ENCODE results near the gene MYO1E. TPM values are rescaled to one million over a fixed set of nuclear protein-coding genes. Genes with fewer than 3 reads are reported as not detected.
A peak's percentile ranks its signal among the peaks of the same experiment; 100 is the strongest.
"Not testable (repeated sequence)": the region's sequence is repeated elsewhere in the genome, so short reads cannot be mapped to it uniquely, and the experiment has no call there.

Gene MYO1E
- total RNA-seq, 1 donor from 2014 or later: 45.1 TPM

DNA sequence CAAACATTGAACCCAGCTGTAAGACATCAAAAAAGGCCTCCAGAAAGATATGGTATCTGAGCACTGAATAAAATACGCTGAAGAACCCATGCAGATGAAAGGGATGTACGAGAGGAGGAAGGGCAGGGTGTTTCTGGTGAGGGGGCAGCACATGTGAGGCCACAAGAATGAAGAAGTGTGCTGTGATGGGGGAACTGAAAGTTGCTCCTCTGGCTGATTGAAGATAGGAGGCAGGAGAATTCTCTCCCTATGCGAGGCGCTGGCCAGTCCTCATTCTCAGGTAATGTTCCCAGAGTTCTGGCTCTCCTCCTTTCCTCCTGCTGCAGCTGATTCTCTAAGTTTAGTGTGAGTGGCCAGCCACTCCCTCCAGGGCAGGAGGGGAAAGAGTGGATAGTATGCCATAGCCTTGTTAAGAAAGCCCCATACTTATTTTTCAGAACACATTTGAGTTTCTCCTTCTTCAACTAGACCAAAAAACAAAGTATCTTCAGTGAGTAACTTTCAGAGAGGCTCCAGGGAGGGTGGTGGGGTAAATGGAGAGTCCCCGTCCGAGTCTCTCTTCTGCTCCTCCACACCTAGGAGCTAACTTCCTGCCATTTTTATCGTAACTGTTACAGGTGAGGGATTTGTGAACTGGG, 26.9 kb upstream of the MYO1E start:
- no peak for DNase-seq
- H3K36me3 Mint-ChIP-seq (ENCODE audit: low read depth): no peaks in the 10 kb centered on the region
- H3K27ac Mint-ChIP-seq: no peak overlapping the region
- peaks cover 44% of the 10 kb centered on the region for H3K27me3 Mint-ChIP-seq
- no peaks in the 10 kb centered on the region for H3K9me3 Mint-ChIP-seq
- intact Hi-C loops (cut with micrococcal nuclease): no loop called here
- H3K4me3 Mint-ChIP-seq: no peak overlapping the region
- H3K4me1 Mint-ChIP-seq: peaks cover 5% of the 10 kb centered on the region

DNA sequence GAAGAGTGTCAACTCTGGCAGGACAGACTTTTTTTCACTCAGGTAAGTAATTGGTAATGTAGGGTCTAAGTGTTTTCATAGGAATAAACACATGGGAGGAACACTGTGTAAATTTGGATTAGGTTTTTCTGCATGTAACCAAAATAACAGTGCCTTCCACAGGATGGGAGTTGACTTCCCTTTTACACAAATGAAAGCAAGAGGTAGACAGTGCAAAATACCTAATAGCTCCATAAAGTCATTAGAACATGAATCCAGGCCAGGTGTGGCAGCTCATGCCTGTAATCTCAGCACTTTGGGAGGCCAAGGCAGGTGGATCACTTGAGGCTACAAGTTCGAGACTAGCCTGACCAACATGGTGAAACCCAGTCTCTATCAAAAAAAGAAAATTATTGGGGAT, 25.5 kb upstream of the MYO1E start:
- Mint-ChIP-seq H3K36me3 (ENCODE audit: low read depth) (no peaks in the 10 kb centered on the region), H3K4me3 (no peak overlapping the region), H3K9me3 (no peaks in the 10 kb centered on the region), H3K27ac (no peak overlapping the region), H3K4me1 (peaks cover 5% of the 10 kb centered on the region), H3K27me3 (peaks cover 44% of the 10 kb centered on the region)
- no peak for DNase-seq
- intact Hi-C loops (cut with micrococcal nuclease): no loop called here

DNA sequence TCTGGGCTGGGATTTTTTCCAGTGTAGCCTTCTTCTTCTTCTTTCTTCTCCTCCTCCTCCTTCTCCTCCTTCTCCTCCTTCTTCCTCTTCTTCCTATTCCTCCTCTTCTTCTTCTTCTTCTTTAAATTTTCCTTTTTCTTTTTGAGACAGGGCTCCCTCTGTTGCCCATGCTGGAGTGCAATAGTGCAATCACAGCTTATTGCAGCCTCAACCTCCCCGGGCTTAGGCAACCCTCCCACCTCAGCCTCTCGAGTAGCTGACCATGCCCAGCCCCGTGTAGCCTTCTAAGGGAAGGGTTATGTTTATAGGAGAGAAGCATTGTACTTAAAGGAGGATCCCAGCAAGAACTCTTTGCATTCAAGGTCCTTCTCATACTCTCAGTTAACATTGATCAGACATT, 24.0 kb upstream of the MYO1E start:
- no peak overlapping the region for H3K4me3 Mint-ChIP-seq
- no peaks in the 10 kb centered on the region for H3K36me3 Mint-ChIP-seq (ENCODE audit: low read depth)
- peaks cover 43% of the 10 kb centered on the region for H3K27me3 Mint-ChIP-seq
- H3K4me1 Mint-ChIP-seq: peaks cover 8% of the 10 kb centered on the region
- no peaks in the 10 kb centered on the region for H3K9me3 Mint-ChIP-seq
- no peak overlapping the region for H3K27ac Mint-ChIP-seq
- intact Hi-C loops (cut with micrococcal nuclease): no loop called here
- DNase-seq: no peak

DNA sequence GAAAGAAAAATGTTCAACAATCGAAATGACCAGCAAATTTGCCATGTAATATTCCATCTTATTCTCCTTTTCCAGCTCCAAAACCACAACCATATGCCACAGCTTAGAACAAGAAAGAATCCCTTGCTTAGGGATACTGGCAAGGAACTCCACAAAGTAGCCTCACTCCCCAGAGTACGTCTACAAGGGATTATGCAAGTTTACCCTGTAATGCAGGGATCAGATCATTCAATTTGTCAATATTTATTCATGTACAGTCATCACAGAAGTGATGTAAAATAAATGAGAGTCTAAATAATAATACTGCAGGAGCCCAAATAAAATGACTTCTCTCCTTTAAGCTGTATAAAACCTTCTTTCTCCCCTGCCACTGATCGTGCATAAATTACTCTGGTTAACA, 23.5 kb upstream of the MYO1E start:
- intact Hi-C loops (cut with micrococcal nuclease): no loop called here
- Mint-ChIP-seq H3K27me3 (peaks cover 38% of the 10 kb centered on the region), H3K36me3 (ENCODE audit: low read depth) (no peaks in the 10 kb centered on the region)

GRCh38 chr15:59394166-59394661, 21.5 kb upstream of the MYO1E start:
- DNase-seq: no peak
- no peaks in the 10 kb centered on the region for H3K36me3 Mint-ChIP-seq (ENCODE audit: low read depth)
- H3K27ac Mint-ChIP-seq: no peak overlapping the region
- peaks cover 3% of the 10 kb centered on the region for H3K4me1 Mint-ChIP-seq
- no peak overlapping the region for H3K4me3 Mint-ChIP-seq
- H3K9me3 Mint-ChIP-seq: no peaks in the 10 kb centered on the region
- intact Hi-C loops (cut with micrococcal nuclease): no loop called here
- H3K27me3 Mint-ChIP-seq: peaks cover 24% of the 10 kb centered on the region

More for the DNA sequence above, 23.5 kb upstream of the MYO1E start:
- peaks cover 8% of the 10 kb centered on the region for H3K4me1 Mint-ChIP-seq
- H3K4me3 Mint-ChIP-seq: no peak overlapping the region
- no peak overlapping the region for H3K27ac Mint-ChIP-seq
- DNase-seq: no peak
- H3K9me3 Mint-ChIP-seq: no peaks in the 10 kb centered on the region

DNA sequence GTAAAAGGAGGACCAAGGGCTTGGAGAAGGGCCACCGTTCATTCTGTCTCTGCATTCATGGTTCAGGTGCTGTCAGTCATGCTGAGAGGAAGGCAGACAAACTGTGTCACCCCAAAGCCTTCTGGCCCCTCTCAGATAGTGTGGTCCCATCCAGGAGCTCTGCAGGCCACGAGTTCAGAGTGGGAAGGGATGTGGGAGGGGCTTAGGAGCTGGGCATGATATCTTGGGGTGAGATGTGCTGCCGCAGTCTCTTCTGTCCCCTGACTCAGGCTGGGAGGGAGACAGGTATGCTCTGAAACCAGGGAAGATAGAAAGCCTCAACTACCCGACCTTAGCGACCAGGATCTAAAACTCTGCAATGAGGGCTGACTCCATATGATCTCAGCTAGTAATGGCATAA, 19.6 kb upstream of the MYO1E start:
- Mint-ChIP-seq H3K36me3 (ENCODE audit: low read depth) (no peaks in the 10 kb centered on the region), H3K4me1 (peaks cover 7% of the 10 kb centered on the region), H3K9me3 (no peaks in the 10 kb centered on the region), H3K4me3 (no peak overlapping the region), H3K27ac (no peak overlapping the region), H3K27me3 (peaks cover 18% of the 10 kb centered on the region)
- intact Hi-C loops (cut with micrococcal nuclease): no loop called here
- no peak for DNase-seq

DNA sequence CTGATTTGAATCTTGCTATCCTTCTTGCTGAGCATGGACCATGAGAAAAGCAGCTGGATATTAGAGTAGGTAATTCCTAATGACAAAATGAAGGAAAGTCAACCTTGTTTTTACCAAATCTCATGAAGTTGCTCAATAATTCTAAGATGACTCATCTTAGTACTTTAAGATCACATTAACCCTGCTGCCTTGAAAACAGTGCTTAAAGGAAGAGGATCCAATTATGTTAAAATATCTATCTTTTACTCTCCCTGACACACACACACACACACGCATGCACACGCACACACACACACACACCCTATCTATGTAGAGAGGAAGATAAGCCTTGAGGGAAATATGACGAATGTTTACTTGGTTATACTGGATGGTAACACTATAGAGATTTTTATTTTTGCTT, 16.0 kb upstream of the MYO1E start:
- no peak overlapping the region for H3K4me3 Mint-ChIP-seq
- intact Hi-C loops (cut with micrococcal nuclease): no loop called here
- no peak overlapping the region for H3K27ac Mint-ChIP-seq
- H3K36me3 Mint-ChIP-seq (ENCODE audit: low read depth): no peaks in the 10 kb centered on the region
- peaks cover 5% of the 10 kb centered on the region for H3K27me3 Mint-ChIP-seq
- no peak for DNase-seq
- peaks cover 13% of the 10 kb centered on the region for H3K4me1 Mint-ChIP-seq
- no peaks in the 10 kb centered on the region for H3K9me3 Mint-ChIP-seq

- H3K36me3 Mint-ChIP-seq (ENCODE audit: low read depth); intact Hi-C loops (cut with micrococcal nuclease); H3K27me3 Mint-ChIP-seq; H3K27ac Mint-ChIP-seq; DNase-seq; H3K9me3 Mint-ChIP-seq; H3K4me3 Mint-ChIP-seq: not testable (repeated sequence)
- peaks cover 10% of the 10 kb centered on the region for H3K4me1 Mint-ChIP-seq
Measured at GRCh38 chr15:59387196-59387878, 14.7 kb upstream of the MYO1E start.

GRCh38 chr15:59385171-59385570, 12.5 kb upstream of the MYO1E start:
- DNase-seq: no peak
- H3K27ac Mint-ChIP-seq: no peak overlapping the region
- intact Hi-C loops (cut with micrococcal nuclease): no loop called here
- H3K27me3 Mint-ChIP-seq: peaks cover 10% of the 10 kb centered on the region
- H3K4me3 Mint-ChIP-seq: no peak overlapping the region
- H3K9me3 Mint-ChIP-seq: no peaks in the 10 kb centered on the region
- H3K4me1 Mint-ChIP-seq: peaks cover 10% of the 10 kb centered on the region
- no peaks in the 10 kb centered on the region for H3K36me3 Mint-ChIP-seq (ENCODE audit: low read depth)

- intact Hi-C loops (cut with micrococcal nuclease): no loop called here
- H3K4me1 Mint-ChIP-seq: peaks cover 10% of the 10 kb centered on the region
- H3K36me3 Mint-ChIP-seq (ENCODE audit: low read depth): no peaks in the 10 kb centered on the region
- H3K9me3 Mint-ChIP-seq: no peaks in the 10 kb centered on the region
- no peak overlapping the region for H3K4me3 Mint-ChIP-seq
- peak; percentile 72 for DNase-seq
- H3K27ac Mint-ChIP-seq: no peak overlapping the region
- H3K27me3 Mint-ChIP-seq: peaks cover 10% of the 10 kb centered on the region
Measured at GRCh38 chr15:59384507-59384906, 11.8 kb upstream of the MYO1E start.

- H3K4me1 Mint-ChIP-seq: peaks cover 6% of the 10 kb centered on the region
- no peak for DNase-seq
- H3K27ac Mint-ChIP-seq: no peak overlapping the region
- H3K27me3 Mint-ChIP-seq: peaks cover 15% of the 10 kb centered on the region
- intact Hi-C loops (cut with micrococcal nuclease): no loop called here
- no peaks in the 10 kb centered on the region for H3K36me3 Mint-ChIP-seq (ENCODE audit: low read depth)
- no peak overlapping the region for H3K4me3 Mint-ChIP-seq
- no peaks in the 10 kb centered on the region for H3K9me3 Mint-ChIP-seq
Measured at GRCh38 chr15:59380902-59381610, 8.4 kb upstream of the MYO1E start.

DNA sequence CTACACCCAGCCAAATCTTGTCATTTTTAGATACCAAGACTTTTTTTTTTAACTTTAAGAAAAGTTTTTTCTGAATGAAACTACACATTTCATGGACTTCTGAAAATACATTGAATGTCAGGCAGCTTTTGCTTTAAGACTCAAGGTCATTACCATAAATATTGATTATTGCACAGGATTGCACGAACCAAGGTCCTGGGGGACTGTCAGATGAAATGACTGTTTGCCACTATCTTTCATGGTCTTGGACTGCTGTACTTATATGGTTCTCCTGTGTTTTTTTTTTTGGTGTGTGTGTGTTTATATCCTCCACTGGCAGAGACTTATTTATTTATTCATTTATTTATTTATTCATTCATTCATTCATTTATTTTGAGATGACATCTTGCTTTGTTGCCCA, 6.9 kb upstream of the MYO1E start:
- Mint-ChIP-seq H3K4me1 (no peaks in the 10 kb centered on the region), H3K9me3 (no peaks in the 10 kb centered on the region), H3K4me3 (no peak overlapping the region), H3K27ac (no peak overlapping the region), H3K36me3 (ENCODE audit: low read depth) (no peaks in the 10 kb centered on the region), H3K27me3 (peaks cover 21% of the 10 kb centered on the region)
- DNase-seq: no peak
- intact Hi-C loops (cut with micrococcal nuclease): no loop called here

DNA sequence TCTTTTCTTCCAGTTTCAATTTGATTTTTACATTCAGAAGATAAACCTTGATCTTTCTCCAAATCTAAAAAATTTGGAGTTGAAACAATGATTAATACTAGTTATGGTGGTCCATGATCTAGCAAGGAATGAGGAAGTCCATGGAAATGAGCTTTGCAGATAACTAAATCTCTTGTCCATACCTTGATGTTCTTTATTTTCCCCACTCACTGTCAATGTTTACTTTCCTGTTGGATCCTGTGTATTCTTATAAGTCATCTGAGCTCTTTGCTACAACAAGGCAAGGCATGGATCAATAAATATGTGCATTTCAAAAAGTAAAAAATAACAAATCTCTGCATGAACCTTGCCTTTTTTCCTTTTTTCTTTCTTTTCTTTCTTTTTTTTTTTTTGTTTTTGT, 6.2 kb upstream of the MYO1E start:
- Mint-ChIP-seq H3K9me3 (no peaks in the 10 kb centered on the region), H3K27me3 (peaks cover 28% of the 10 kb centered on the region), H3K36me3 (ENCODE audit: low read depth) (no peaks in the 10 kb centered on the region), H3K4me1 (peaks cover 3% of the 10 kb centered on the region), H3K27ac (no peak overlapping the region), H3K4me3 (no peak overlapping the region)
- intact Hi-C loops (cut with micrococcal nuclease): no loop called here
- DNase-seq: no peak

- H3K27me3 Mint-ChIP-seq: peaks cover 36% of the 10 kb centered on the region
- no peaks in the 10 kb centered on the region for H3K9me3 Mint-ChIP-seq
- no peak overlapping the region for H3K4me3 Mint-ChIP-seq
- H3K4me1 Mint-ChIP-seq: peaks cover 7% of the 10 kb centered on the region
- no peak overlapping the region for H3K27ac Mint-ChIP-seq
- H3K36me3 Mint-ChIP-seq (ENCODE audit: low read depth): no peaks in the 10 kb centered on the region
- intact Hi-C loops (cut with micrococcal nuclease): no loop called here
- no peak for DNase-seq
Measured at GRCh38 chr15:59377924-59378323, 5.3 kb upstream of the MYO1E start.
